Sigmoid colon (tissue), 7 donors: ENCODE results near the gene QSOX1. TPM values are rescaled to one million over a fixed set of nuclear protein-coding genes. Genes with fewer than 3 reads are reported as not detected.
A peak's percentile ranks its signal among the peaks of the same experiment; 100 is the strongest.

Experiments used
- DNase-seq: peaks from one replicate; pipeline ENCODE4 v3.0.0-alpha.2; 2019
- H3K27ac ChIP-seq, 4 donors: fragments of 200-600 bp; sonication (generic); one replicate each; pipeline ENCODE4 v1.5.1; 2016 to 2019; ENCODE audit warnings: mild to moderate bottlenecking in 1 of 4
- H3K27me3 ChIP-seq, 3 donors: fragments of 200-600 bp; sonication (generic); one replicate each; pipeline ENCODE4 v1.5.1; 2019; ENCODE audit warnings: mild to moderate bottlenecking in 1 of 3
- H3K36me3 ChIP-seq, 4 donors: fragments of 200-600 bp; sonication (generic); one replicate each; pipeline ENCODE4 v1.5.1; 2016 to 2019
- H3K4me1 ChIP-seq, 4 donors: fragments of 200-600 bp; sonication (generic); one replicate each; pipeline ENCODE4 v1.5.1; 2017 to 2019
- H3K4me3 ChIP-seq, 4 donors: fragments of 200-600 bp; sonication (generic); one replicate each; pipeline ENCODE4 v1.5.1; 2017 to 2019; ENCODE audit warnings: mild to moderate bottlenecking in 2 of 4, moderate library complexity in 1 of 4
- H3K9me3 ChIP-seq, 4 donors: fragments of 200-600 bp in 3 of 4; sonication (generic) in 3 of 4; one replicate each; pipeline versions ENCODE4 v1.5.1 to v1.6.1; 2013 to 2019
- CTCF ChIP-seq, 4 experiments: fragments of 450-650 bp in 3 of 4; fragments of 200-600 bp in 1 of 4; IDR thresholded peaks; one replicate each; pipeline ENCODE4 v1.5.1; 2016 to 2019; ENCODE audit warnings: antibody characterized with exemption in 4 of 4, mild to moderate bottlenecking in 3 of 4, moderate library complexity in 2 of 4
- EP300 ChIP-seq, 4 donors: sonication (generic); formaldehyde crosslinking; IDR thresholded peaks; one replicate each; pipeline ENCODE4 v1.6.1; 2017; ENCODE audit warnings: antibody characterized with exemption in 4 of 4
- POLR2A ChIP-seq, 2 donors: fragments of 450-650 bp; IDR thresholded peaks; one replicate each; pipeline ENCODE4 v1.6.1; 2016; ENCODE audit warnings: antibody characterized with exemption in 2 of 2, mild to moderate bottlenecking in 2 of 2, moderate library complexity in 2 of 2
- POLR2AphosphoS5 ChIP-seq, 4 donors: sonication (generic); formaldehyde crosslinking; IDR thresholded peaks; one replicate each; pipeline ENCODE4 v1.6.1; 2017; ENCODE audit warnings: antibody characterized with exemption in 4 of 4
- WGBS, 2 donors: extraction: QIAGEN DNeasy Blood & Tissue Kit; methylation state at CpG; one replicate each; pipeline ENCODE4 v1.1.7; 2013; 5-methylcytosine and 5-hydroxymethylcytosine counted together
- intact Hi-C: fragments of 100-400 bp; cut with DNase I; formaldehyde crosslinking; loops from one replicate; pipeline ENCODE4 v1.15.1; 2023
- polyA plus RNA-seq, 3 donors: library from polyadenylated mRNA; stranded (reverse); fragments of 200-250 nt; gene quantifications; one replicate each; pipeline ENCODE4 v1.2.3, GENCODE V29; 2013
- total RNA-seq, 4 donors: library from RNA; depleted of rRNA; stranded (reverse); fragments of >200 nt; gene quantifications; one replicate each; pipeline ENCODE4 v1.1.0, GENCODE V29; 2016
- donor health status: healthy with polysubstance abuse.
- donor health status: Bipolar disorder and iron deficiency.
- donor health status: healthy.

Gene QSOX1
- total and polyA plus RNA-seq, 7 donors, result 26.4 to 175 (median 71.9) TPM

DNA sequence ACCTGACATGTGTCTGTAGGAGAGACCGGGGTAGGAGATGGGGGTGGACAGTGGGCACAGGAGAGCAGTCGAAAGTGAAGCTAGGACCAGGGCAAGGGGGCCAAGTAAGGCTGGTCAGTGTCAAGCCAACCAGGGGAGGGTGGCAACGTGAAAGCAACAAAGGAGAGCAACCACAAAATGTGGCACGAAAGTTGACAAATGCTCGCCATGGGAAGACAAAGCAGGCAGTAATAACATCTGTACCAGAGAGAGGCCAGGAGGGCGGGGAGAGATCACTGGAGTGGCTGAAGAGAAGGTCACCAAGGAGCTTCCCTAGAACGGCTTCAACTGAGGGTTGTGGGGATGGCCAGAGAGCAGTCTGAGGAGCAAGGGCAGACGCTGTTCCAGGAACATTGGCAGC is 17.0 kb downstream of the QSOX1 start:
- 92 to 95% methylated on average over 8 of the region's 8 CpGs for WGBS, 2 donors
- no peak for TF ChIP-seq EP300 (IDR thresholded peaks at IDR 0.05)
- TF ChIP-seq POLR2A (IDR thresholded peaks at IDR 0.05), result no peak
- TF ChIP-seq POLR2AphosphoS5 (IDR thresholded peaks at IDR 0.05), result no peak
- TF ChIP-seq CTCF (IDR thresholded peaks at IDR 0.05), result no peak
- Histone ChIP-seq H3K4me3 (no peak overlapping the region), H3K9me3 (no peaks in the 10 kb centered on the region), H3K36me3 (peaks cover 0 to 12% (median 0%) of the 10 kb centered on the region in 4 donors), H3K4me1 (peaks cover 0 to 22% (median 17%) of the 10 kb centered on the region in 4 donors), H3K27me3 (no peaks in the 10 kb centered on the region), H3K27ac (no peak overlapping the region)
- peak; percentile 35 for DNase-seq
- intact Hi-C loops, result no loop called here

- TF ChIP-seq EP300 (IDR thresholded peaks at IDR 0.05) (no peak), POLR2AphosphoS5 (IDR thresholded peaks at IDR 0.05) (no peak), POLR2A (IDR thresholded peaks at IDR 0.05) (no peak), CTCF (IDR thresholded peaks at IDR 0.05) (no peak)
- Histone ChIP-seq H3K27me3 (no peaks in the 10 kb centered on the region), H3K4me1 (peaks cover 0 to 19% (median 15%) of the 10 kb centered on the region in 4 donors), H3K27ac (peak overlapping the region; percentile 8 to 74 (median 69)), H3K4me3 (no peak overlapping the region), H3K36me3 (peaks cover 0 to 2% (median 0%) of the 10 kb centered on the region in 4 donors), H3K9me3 (no peaks in the 10 kb centered on the region)
- intact Hi-C loops, result no loop called here
- no peak for DNase-seq
- WGBS, 2 donors, result 87 to 92% methylated on average over 2 of the region's 2 CpGs
Observed at GRCh38 chr1:180173451-180173850, 18.8 kb downstream of the QSOX1 start.

- Histone ChIP-seq H3K9me3 (no peaks in the 10 kb centered on the region), H3K4me3 (no peak overlapping the region), H3K36me3 (no peaks in the 10 kb centered on the region), H3K27ac (peak overlapping the region; percentile 8 to 74 (median 69)), H3K4me1 (peaks cover 0 to 19% (median 15%) of the 10 kb centered on the region in 4 donors), H3K27me3 (no peaks in the 10 kb centered on the region)
- TF ChIP-seq EP300 (IDR thresholded peaks at IDR 0.05) (peak in 1 of 4 donors; percentile 14), POLR2AphosphoS5 (IDR thresholded peaks at IDR 0.05) (peak in 3 of 4 donors; percentile 41 to 57 (median 52)), POLR2A (IDR thresholded peaks at IDR 0.05) (no peak), CTCF (IDR thresholded peaks at IDR 0.05) (no peak)
- peak; percentile 97 for DNase-seq
- intact Hi-C loops, result loop anchor here (1.0 kb wide), 1 partner anchor 20 kb away; the partner anchor contains the start of gene QSOX1
- WGBS, 2 donors, result 72 to 74% methylated on average over 8 of the region's 8 CpGs
Observed at GRCh38 chr1:180173952-180174351, 19.3 kb downstream of the QSOX1 start.

DNA sequence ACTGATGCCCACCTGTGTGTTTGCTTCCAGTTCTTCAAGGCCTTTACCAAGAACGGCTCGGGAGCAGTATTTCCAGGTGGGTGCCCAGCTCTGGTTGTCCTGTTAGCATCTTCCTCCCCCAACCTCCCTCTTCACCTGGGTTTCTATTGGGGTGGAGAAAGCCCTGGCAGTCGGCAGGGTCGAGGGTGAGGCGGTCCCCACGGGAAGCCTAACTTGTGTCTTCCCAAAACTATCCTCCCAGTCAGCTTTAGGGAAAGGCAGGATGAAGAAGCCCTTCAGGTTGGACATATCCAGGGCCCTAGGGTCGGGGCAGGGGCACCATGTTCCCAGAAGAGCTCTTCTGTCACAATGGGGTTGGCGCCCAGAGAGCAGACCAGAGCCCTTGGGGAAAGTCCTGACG is 20.6 kb downstream of the QSOX1 start:
- peaks cover 0 to 19% (median 15%) of the 10 kb centered on the region in 4 donors for H3K4me1 ChIP-seq
- H3K27me3 ChIP-seq, result no peaks in the 10 kb centered on the region
- TF ChIP-seq POLR2AphosphoS5 (IDR thresholded peaks at IDR 0.05) (no peak), EP300 (IDR thresholded peaks at IDR 0.05) (no peak), CTCF (IDR thresholded peaks at IDR 0.05) (no peak), POLR2A (IDR thresholded peaks at IDR 0.05) (no peak)
- H3K27ac ChIP-seq, result no peak overlapping the region
- WGBS, 2 donors, result 92 to 96% methylated on average over 9 of the region's 9 CpGs
- H3K36me3 ChIP-seq, result no peaks in the 10 kb centered on the region
- no peaks in the 10 kb centered on the region for H3K9me3 ChIP-seq
- intact Hi-C loops, result loop anchor here (5.0 kb wide), 2 partner anchors 63 to 308 kb away; no protein-coding TSS in a partner anchor
- H3K4me3 ChIP-seq, result no peak overlapping the region
- DNase-seq, result peak; percentile 54

DNA sequence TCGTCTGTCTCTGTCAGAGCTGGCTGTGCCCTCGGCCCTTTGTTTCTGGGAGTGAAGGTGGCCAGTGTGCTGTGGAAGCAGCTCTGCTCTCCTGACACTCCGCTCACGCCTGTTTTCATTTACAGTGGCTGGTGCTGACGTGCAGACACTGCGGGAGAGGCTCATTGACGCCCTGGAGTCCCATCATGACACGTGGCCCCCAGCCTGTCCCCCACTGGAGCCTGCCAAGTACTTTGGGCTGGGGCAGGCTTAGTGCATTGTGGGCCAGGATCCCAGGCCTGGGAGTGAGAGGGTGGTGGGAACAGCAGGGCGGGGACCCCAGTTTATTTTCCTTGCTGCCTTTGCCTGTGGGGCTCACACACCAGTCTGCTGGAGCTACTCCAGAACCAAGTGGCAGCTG is 21.1 kb downstream of the QSOX1 start:
- no peaks in the 10 kb centered on the region for H3K36me3 ChIP-seq
- TF ChIP-seq EP300 (IDR thresholded peaks at IDR 0.05) (no peak), POLR2A (IDR thresholded peaks at IDR 0.05) (no peak), POLR2AphosphoS5 (IDR thresholded peaks at IDR 0.05) (no peak), CTCF (IDR thresholded peaks at IDR 0.05) (no peak)
- intact Hi-C loops, result loop anchor here (5.0 kb wide), 2 partner anchors 64 to 309 kb away; no protein-coding TSS in a partner anchor
- 92% methylated on average over 9 of the region's 9 CpGs for WGBS, 2 donors
- H3K27me3 ChIP-seq, result no peaks in the 10 kb centered on the region
- no peaks in the 10 kb centered on the region for H3K9me3 ChIP-seq
- H3K27ac ChIP-seq, result no peak overlapping the region
- DNase-seq, result peak; percentile 57
- peaks cover 0 to 19% (median 15%) of the 10 kb centered on the region in 4 donors for H3K4me1 ChIP-seq
- no peak overlapping the region for H3K4me3 ChIP-seq
